HG02970 (cell line): ENCODE measurements around the gene DISC1.

ENCODE experiments used
- ATAC-seq: cut with Tn5 transposase; IDR thresholded peaks from one replicate; pipeline ENCODE4 v1.9.1; 2021; ENCODE audit warnings: mild to moderate bottlenecking, moderate library complexity, moderate number of reproducible peaks; ENCODE audit not compliant: unreplicated experiment, low FRiP score

DISC1 gene

GRCh38 chr1:232012773-232013386 lies 386.3 kb downstream of the DISC1 start:
- ATAC-seq = no peak

GRCh38 chr1:232014941-232015340 lies 388.4 kb downstream of the DISC1 start:
- ATAC-seq = no peak

GRCh38 chr1:232016616-232017015 lies 390.0 kb downstream of the DISC1 start:
- ATAC-seq = no peak

GRCh38 chr1:232017057-232017456 lies 390.5 kb downstream of the DISC1 start:
- ATAC-seq = no peak

GRCh38 chr1:232017759-232018158 lies 391.2 kb downstream of the DISC1 start:
- ATAC-seq = no peak

GRCh38 chr1:232018231-232019025 lies 391.8 kb downstream of the DISC1 start:
- ATAC-seq = no peak

- ATAC-seq = no peak
Measured at GRCh38 chr1:232019026-232019340, 392.4 kb downstream of the DISC1 start.

- ATAC-seq = no peak
Measured at GRCh38 chr1:232020352-232020751, 393.8 kb downstream of the DISC1 start.

- ATAC-seq = no peak
Measured at GRCh38 chr1:232029315-232029714, 402.7 kb downstream of the DISC1 start.

GRCh38 chr1:232031156-232031555 lies 404.6 kb downstream of the DISC1 start:
- no peak for ATAC-seq

- ATAC-seq = no peak
Measured at GRCh38 chr1:232033285-232033684, 406.7 kb downstream of the DISC1 start.

- ATAC-seq = no peak
Measured at GRCh38 chr1:232034556-232034955, 408.0 kb downstream of the DISC1 start.

GRCh38 chr1:232036181-232036933 lies 409.8 kb downstream of the DISC1 start:
- no peak for ATAC-seq

- ATAC-seq = no peak
Measured at GRCh38 chr1:232037774-232038388, 411.3 kb downstream of the DISC1 start.

- ATAC-seq = no peak
Measured at GRCh38 chr1:232038706-232039677, 412.4 kb downstream of the DISC1 start.

- ATAC-seq = no peak
Measured at GRCh38 chr1:232040260-232040659, 413.7 kb downstream of the DISC1 start.

- no peak for ATAC-seq
Measured at GRCh38 chr1:232044728-232045127, 418.1 kb downstream of the DISC1 start.

GRCh38 chr1:232045139-232045994 lies 418.8 kb downstream of the DISC1 start:
- ATAC-seq = no peak
